ENCODE results near the gene OR2AG1. TPM values are rescaled to one million over a fixed set of nuclear protein-coding genes. Genes with fewer than 3 reads are reported as not detected.
A peak's percentile ranks its signal among the peaks of the same experiment; 100 is the strongest.

OR2AG1 gene, protein sequence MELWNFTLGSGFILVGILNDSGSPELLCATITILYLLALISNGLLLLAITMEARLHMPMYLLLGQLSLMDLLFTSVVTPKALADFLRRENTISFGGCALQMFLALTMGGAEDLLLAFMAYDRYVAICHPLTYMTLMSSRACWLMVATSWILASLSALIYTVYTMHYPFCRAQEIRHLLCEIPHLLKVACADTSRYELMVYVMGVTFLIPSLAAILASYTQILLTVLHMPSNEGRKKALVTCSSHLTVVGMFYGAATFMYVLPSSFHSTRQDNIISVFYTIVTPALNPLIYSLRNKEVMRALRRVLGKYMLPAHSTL
- total RNA-seq (2014; rRNA removed; shearing (Covaris generic)): not detected in 2 replicates

DNA sequence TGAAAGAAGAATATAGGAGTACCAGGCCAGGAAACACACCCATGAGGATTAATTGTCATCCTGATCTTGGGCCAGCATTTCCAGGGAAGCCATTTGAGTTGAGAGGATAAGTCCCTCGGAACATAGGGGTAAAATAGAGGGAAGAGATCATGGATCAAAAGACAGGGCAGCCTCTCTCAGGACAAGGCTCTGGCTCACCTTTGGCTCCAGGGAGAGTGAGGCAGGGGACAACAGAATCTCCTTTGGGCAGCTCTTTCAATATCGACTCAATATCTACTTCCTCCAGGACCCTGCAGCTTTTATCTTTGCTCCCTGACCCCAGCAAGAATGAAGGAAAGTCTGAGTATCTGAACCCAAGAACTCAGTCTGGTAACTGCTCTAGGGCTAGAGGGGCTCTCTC, at the start of gene OR2AG1:
Gene OR2AG1, plus strand, starts transcription at position 301 of the 400 bp plus-strand sequence. CDS start 2,018 bp downstream, outside the sequence.
- DNase-seq (ENCODE audit: low read depth): no peak

DNA sequence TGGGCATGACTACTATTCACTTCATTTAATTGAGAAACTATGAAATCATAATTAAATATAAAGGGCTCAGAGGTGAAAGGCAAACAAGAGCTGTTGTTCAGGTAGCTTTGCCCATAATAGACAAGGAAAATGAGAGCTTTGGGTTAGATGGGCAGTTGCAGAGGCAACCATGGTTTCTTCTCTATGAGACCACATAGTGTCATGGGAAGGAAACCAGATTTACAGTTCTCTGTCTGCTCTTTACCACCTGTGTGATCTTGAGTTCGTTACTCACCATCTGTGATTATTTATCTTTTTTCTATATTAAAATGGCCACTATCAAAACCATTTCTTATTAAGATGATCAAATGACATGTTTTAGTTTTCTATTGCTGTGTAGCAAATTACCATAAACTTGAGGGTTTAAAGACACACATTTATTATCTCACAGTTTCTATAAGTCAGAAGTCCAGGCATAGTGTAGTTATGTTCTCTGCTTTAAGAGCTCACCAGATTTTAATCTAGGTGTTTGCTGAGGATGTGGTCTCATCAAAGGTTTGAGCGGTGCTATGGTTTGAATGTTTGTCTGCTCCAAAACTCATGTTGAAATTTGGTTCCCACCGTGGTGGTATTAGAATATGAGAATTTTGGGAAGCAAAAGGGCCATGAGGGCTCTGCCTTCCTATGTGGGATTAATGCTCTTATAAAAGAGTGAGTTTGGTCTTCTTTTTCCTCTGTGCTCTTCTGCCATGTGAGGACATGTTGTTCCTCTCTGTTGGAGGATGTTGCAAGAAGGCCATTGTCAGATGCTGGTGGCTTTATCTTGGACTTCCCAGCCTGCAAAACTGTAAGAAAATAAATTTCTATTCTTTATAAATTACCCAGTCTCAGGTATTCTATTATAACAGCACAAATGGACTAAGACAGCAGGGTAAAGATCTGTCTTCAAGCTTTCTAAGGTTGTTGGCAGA, 49.2 kb upstream of the OR2AG1 start:
- DNase-seq (ENCODE audit: low read depth): no peak

DNA sequence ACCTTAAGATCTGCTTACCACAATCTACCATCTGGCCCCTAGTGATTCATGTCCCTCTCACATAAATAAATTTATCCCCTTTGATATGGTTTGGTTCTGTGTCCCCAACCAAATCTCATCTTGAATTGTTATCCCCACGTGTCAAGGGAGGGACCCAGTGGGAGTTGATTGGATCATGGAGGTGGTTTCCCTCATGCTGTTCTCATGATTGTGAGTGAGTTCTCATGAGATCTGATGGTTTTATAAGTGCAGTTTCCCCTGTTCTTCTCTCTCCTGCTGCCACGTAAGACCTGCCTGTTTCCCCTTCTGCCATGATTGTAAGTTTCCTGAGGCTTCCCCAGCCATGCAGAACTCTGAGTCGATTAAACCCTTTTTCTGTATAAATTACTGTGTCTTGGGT, 48.2 kb upstream of the OR2AG1 start:
- peak; percentile 46 for DNase-seq (ENCODE audit: low read depth)

DNA sequence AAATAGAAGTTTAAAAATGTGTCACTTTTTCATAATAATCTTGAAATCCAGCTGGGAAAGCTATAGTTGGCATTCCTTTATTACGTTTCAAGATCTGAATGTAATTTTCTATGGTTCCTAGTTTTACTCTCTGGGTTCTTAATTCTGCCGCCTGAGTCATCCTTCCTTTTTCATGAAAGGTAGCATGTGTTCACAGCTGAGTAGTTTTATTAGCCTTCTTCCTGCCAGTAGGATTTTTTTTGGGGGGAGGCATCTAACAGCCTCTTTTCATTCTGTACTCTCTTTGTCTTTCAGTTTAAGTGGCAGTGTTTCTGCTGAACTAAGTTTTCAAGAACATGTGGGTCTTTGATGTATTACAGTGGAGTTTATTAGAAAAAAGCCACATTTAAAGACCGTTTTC, 47.5 kb upstream of the OR2AG1 start:
- DNase-seq (ENCODE audit: low read depth): peak; percentile 81

DNA sequence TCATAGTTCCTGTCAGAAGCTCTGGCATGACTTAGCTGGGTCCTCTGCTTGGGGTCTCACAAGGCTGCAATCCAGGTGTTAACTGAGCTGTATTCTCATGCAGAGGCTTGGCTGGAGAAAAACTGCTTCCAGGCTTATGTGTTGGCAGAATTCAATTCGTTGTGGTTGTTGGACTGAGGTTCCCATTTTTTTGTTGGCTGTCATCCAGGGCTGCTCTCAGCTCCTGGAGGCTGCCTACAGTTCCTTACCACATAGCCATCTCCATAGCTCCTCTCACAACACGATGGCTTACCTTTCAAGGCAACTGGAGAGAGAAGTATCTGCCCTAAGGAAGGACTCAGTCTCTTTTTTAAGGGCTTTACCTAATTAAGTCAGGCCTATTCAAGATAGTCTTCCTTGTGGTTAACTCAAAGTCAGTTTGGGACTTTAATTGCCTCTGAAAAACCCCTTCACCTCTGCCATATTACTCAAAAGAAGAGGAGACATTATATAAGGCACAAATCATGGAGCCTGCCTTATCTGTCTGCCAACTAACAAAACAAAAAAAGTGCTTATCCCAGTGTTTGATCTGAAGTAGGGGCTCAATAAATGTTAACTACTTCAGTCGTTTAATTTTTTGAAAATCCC, 46.2 kb upstream of the OR2AG1 start:
- peak; percentile 85 for DNase-seq (ENCODE audit: low read depth)

DNA sequence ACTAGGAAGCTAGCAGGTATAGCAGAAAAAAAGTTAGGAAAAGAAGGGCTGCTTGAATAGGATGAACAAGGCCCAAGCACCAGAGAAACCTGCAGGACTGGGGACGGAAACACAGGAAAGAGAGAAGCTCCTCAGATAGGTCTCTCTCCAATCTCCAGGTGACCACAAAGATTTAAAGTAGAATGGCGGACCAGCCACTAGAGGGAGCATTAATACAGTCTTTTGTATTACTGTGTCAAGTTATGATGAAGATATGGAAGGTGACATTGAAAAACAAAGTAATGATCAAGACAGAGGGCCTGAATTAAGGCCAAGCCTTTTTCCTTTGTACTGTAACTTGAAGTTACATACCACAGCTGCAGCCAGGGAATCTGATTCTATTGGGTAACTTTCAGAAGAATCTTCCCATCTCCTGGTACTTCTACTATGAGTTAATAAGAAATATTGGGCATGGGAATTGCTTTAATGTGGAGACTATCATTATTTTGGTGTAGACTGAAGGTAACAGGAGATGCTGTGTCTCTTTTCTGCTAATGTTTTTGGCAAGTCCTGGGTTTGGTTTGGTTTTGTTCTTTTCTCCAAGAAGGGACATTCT, 44.9 kb upstream of the OR2AG1 start:
- peak; percentile 49 for DNase-seq (ENCODE audit: low read depth)

DNA sequence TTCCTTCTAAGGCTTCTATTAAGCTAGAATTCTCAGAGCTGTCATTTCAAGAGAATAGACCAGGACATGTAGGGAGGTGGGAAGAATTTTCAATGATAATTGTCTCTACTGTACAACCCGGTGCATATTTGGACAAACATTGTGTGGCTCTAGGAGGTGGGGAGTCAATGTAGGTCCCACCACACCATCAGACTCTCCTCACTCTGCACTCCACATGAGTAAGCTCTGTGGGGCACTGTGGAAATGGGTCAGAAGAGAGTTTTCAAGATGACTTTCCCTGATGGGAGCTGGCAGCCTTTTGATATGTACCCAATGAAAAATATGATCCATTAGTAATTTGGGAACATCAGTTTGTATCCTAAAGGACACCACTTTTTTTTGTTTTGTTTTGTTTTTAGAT, 44.2 kb upstream of the OR2AG1 start:
- no peak for DNase-seq (ENCODE audit: low read depth)

DNA sequence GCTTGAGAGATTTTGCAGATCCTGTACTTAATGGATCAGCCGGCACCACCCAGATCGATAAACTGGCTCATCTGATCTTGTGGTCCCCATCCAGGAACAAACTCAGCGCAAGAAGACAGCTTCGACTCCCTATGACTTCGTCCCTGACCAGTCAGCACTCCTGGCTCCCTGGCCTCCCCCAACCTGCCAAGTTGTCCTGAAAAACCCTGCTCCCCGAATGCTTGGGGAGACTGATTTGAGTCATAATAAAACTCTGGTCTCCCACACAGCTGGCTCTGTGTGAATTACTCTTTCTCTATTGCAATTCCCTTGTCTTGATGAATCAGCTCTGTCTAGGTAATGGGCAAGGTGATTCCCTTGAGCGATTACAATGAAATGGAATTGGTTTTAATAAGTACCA, 40.6 kb upstream of the OR2AG1 start:
- DNase-seq (ENCODE audit: low read depth): no peak

DNA sequence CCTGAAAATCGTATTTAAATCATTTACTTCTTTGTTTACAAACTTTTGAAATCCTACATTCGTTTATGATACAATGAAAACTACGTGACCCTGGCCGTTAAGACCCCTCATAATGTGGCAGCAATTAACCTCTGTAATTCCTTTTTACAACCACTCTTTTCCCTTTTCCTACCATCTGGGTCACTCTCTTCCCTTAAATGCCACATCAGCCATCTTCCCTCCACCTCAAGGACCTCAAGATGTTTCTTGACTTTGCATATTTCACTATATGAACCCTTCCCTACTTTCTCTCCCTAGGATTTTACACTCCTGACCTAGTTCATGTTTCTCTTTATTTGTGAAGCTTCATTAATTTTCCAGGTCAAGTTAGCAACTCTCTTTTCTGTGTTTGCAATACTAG, 37.8 kb upstream of the OR2AG1 start:
- no peak for DNase-seq (ENCODE audit: low read depth)

DNA sequence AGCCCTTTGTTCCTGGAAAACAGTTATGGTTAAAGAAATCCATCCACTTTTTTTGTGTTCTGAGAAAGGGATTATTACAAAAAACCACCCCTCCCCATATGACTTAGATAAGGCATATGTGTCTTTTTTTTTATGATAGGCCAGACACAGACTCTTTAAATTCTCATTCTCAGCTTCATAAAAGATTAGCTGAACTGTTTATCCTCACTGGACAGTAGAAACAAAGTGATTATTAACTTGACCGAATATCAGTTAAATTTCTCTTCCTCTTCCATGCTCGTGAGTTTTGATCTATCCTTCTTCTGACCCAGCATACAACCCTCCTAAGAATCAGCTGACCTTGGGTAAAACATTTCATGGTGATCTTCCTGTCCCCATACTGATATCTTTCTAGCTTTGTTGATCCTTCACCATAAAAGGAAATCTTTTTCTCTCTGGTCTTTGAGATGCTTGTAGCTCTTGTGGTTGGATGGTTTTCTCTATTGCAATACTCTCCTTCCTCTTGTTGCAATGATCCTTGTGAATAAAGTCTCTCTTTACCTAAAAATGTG, 37.3 kb upstream of the OR2AG1 start:
- DNase-seq (ENCODE audit: low read depth): no peak

DNA sequence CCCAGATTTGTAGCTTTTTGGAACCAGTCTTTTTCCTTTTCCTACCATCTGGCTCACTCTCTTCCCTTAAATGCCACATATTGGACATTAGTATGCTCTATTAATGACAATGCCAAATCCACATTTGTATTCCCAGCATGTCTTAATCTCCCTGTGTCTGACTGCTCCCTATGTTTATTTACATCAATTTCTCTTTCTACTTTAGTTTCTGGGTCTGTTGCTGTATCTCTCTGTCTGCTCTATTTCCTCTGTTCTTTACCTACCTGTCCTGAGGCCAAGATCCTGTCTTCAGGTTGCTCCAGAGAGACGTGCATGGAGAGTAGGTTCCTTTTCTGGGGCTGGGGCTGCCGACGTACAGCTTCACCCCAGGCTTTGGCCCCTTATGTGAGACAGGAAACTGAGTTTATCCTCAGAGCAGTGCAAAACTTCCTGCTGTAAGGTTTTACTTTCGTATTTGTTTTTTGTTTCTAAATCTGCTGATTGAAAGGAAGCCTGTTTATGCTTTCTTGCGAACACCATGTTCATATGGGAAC, 36.7 kb upstream of the OR2AG1 start:
- DNase-seq (ENCODE audit: low read depth): no peak

DNA sequence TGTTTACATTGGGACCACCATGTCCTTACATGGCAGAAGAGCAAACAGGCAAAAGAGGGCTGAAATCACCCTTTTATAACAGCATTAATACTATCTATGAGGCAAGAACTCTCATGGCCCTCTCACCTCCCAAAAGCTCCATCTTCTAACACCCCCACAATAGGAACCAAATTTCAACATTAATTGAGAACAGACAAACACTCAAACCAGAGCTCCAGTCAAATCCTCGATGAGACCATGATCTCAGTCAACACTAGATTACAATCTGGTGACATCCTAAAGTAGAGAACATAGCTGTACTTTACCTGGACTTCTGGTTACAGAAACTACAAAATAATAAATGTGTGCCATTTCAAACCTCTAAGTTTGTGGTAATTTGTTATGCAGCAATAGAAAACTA, 36.2 kb upstream of the OR2AG1 start:
- no peak for DNase-seq (ENCODE audit: low read depth)

DNA sequence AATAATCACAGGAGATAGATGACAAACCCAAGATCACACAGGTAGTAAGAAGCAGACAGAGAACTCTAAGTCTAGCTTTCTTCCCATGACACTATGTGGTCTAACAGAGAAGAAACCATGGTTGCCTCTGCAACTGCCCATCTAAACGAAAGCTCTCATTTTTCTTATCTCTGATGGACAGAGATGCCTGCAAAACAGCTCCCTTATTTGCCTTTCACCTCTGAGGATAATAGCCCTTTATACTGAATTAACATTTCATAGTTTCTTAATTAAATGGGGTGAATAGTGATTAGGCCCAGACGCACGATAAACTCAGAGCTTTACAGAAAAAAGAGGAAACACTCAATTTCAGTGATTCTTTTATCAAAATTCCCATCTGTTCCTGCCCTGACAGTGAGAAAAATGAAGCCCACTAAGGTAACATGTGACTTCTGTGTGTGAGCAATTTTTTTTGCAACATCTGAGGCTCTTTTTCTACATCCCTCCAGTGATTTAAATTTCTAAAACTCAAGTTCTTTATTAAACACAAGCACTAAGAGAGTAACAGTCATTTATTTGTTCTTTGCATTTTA, 35.6 kb upstream of the OR2AG1 start:
- no peak for DNase-seq (ENCODE audit: low read depth)

DNA sequence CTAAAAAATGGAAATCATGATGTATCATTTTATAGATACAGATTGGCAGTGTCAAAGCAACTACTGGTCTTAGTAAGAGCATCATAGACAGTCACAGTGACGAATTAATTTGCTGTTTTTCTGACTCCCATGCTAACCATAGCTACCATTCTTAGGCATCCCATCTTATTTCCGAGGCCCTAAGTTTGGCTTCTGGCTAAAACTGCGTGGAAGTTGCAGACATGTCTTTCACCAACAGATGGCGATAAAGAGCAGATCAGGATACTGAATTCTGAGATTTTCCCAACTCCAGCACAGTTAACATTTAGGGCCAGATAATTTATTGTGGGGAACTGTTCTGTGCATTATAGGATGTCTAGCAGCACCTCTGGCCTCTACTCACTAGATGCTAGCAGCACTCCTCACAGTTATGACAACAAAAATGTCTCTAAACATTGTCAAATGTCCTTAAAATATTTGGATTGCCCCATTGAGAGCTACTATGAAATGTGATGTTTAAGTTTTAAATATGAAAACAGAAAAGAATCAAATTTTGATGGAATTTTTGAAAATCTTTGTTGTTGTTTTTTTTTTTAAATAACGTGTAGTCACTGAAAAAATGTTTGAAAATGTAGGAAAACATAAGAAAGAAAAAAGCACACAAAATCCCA, 27.4 kb upstream of the OR2AG1 start:
- peak; percentile 35 for DNase-seq (ENCODE audit: low read depth)

DNA sequence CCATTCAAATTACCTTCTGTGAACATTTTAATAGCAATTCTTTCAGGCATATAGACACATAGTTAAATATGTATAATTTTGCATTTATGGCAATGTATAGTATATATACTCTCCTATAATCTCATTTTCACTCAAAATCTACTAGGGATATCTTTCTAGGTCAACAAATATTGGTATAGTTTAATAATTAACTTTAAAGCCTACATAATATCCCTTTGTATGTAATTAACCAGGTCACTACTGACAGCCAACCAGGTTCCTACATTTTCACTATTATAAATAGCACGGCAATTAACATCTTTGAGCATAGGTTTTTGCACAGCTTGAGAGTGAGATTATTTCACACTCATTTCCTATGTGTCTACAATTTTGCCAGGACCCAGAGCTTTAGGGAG, 26.9 kb upstream of the OR2AG1 start:
- no peak for DNase-seq (ENCODE audit: low read depth)

DNA sequence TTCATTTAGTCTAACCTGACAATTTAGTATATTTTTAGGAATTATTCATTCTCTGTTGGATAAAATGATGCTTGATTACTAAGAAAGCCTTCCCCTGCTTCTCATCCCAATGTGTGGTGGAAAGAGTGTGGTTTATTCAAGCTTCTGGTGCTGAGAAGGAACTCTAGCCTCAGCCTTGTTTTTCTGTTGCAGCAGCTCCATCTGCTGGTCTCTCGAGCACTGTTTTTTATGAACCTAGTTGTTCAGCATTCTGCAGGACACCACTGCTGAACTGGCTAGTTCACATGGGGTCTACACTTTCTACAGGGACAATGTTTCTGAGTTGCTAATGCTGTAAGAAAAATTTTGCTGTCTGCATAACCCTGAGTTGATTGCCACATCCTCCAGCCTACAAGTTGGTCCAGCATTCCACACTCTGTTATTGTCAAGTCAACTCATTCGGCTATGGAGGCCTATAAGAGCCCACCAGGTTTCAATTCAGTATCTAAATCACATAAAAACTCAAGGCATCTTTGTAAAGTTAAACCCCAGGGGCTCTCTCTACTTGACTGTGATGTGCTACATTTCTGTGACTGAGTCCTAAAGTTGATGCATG, 25.4 kb upstream of the OR2AG1 start:
- DNase-seq (ENCODE audit: low read depth): peak; percentile 59

DNA sequence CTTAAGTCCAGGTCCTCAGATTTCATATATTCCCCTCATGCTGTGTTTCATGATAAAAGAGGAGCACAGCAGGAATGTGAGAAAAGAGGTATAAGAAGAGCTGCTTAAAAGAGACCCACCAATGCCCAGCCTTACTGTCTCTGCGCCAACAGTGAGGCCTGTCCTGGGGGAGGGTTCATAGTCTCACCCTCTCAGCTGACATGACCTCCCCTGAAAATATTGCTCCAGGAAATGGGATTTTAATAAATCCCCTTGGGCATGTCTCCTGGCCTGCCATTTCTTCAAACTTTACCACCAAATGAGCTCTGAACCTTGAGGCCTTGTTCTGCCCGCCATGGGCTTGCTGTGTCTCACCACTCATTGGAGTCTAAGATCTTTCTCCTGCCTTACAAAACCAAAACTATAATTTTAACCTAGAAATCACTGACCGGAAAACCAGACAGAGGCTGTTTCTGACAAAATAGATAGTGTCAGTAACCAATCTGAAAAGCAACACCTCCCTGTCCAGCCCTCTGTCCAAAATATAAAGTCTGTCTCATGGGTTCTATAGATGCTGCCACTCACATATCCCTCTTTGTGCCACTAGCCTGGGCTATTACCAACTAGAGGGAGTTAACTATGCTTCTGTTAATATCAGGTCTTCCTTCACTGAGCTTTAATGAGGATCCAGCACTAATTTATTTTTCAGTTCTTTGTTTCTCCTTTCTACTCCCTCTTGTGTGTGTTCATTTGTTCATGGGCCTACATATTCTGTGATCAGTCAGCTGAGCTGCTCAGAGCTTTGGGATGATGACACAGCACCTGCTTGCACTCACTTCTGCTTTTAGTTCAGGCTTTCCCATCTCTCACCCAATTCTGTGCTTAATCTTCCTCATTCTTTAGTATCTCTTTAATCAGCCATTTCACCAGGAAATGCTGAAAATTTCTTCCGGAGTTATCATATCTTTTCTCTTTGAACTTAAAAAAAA, 10.6 kb upstream of the OR2AG1 start, which contains the start of gene OR2AG2:
Gene OR2AG2, minus strand, starts transcription at position 51 of the 968 bp plus-strand sequence. CDS start 3,019 bp downstream, outside the sequence.
- no peak for DNase-seq (ENCODE audit: low read depth)

DNA sequence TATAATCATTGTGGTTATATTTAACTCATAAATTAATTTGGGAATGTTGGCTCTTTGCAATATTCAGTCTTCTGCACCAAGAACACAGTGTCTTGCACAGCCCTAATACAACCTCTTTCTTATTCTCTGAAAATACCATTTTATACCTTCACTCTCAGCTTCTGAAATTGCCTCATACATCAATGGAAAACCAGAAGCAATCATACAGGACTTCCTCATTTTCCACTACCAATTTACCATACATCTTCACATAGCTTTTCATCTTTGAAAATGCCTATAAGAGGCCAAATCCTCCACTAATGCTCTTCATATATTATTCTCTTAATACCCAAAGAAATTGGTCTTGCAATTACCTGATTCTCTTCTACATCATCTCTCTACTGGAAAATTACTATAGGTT, 4.3 kb upstream of the OR2AG1 start:
- no peak for DNase-seq (ENCODE audit: low read depth)

DNA sequence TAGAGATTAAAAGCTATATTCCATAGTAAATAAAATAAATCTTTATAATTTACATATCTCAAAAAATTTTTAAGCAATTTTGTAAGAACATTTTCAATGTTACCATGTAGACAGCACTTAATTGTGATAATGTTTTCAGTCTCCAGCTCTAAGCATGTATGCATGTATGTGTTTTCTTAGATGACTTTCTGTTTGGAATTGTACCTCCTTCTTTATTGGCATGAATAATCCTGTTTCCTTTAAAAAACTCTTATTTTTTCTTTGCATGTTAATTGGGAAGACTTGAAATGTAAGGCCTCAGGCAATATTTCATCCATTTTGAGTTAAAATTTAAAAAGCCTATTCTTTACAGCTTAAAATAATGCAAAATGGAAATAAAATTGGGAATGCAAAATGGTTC, 2.0 kb upstream of the OR2AG1 start:
- DNase-seq (ENCODE audit: low read depth): no peak
